Mucosa of stomach (tissue), 1 donor: ENCODE results near the gene TLR8.
A peak's percentile ranks its signal among the peaks of the same experiment; 100 is the strongest.
"Not testable (repeated sequence)": the region's sequence is repeated elsewhere in the genome, so short reads cannot be mapped to it uniquely, and the experiment has no call there.

Experiments used
- H3K27me3 ChIP-seq: one replicate; pipeline ENCODE4 v1.7.0; 2013; ENCODE audit warnings: mild to moderate bottlenecking, low read length; ENCODE audit not compliant: control insufficient read depth, insufficient read depth
- H3K36me3 ChIP-seq: one replicate; pipeline ENCODE4 v1.7.0; 2013; ENCODE audit warnings: low read length; ENCODE audit not compliant: control insufficient read depth, insufficient read depth
- H3K4me1 ChIP-seq: one replicate; pipeline ENCODE4 v1.7.0; 2013; ENCODE audit warnings: mild to moderate bottlenecking, low read length; ENCODE audit not compliant: control insufficient read depth, insufficient read depth
- H3K4me3 ChIP-seq: one replicate; pipeline ENCODE4 v1.7.0; 2013; ENCODE audit warnings: low read length
- H3K9ac ChIP-seq: one replicate; pipeline ENCODE4 v1.7.0; 2013; ENCODE audit warnings: mild to moderate bottlenecking, low read length, moderate library complexity
- H3K9me3 ChIP-seq: one replicate; pipeline ENCODE4 v1.7.0; 2013; ENCODE audit warnings: mild to moderate bottlenecking, low read length, moderate library complexity; ENCODE audit not compliant: control insufficient read depth
- donor health status: Pancreatic carcinoma.

Gene TLR8

GRCh38 chrX:12930150-12930549 is 23.7 kb downstream of the TLR8 start:
- H3K27me3 ChIP-seq, result no peaks in the 10 kb centered on the region
- H3K9ac ChIP-seq, result no peak overlapping the region
- peaks cover 2% of the 10 kb centered on the region for H3K4me1 ChIP-seq
- no peak overlapping the region for H3K4me3 ChIP-seq
- H3K9me3 ChIP-seq, result no peaks in the 10 kb centered on the region
- H3K36me3 ChIP-seq, result no peaks in the 10 kb centered on the region

DNA sequence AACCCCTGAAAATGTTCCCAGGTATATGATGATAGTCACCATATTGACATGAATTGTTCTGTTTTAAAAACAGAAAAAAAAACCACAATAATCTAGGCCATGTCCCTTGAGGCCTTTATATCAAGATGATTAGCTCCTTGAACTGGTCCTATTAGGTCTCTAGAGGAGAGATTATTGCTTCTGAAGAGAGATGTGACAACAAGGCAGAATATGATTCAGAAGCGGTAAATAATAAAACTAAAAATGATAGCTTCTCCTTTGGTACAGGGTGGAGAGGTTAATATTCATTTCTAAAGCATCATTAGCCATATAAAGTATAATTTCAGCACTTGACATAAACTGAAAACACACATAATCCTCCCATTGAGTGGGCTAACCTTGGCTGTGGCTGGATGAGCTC is 25.8 kb downstream of the TLR8 start:
- Histone ChIP-seq H3K27me3 (no peaks in the 10 kb centered on the region), H3K4me3 (no peak overlapping the region), H3K9ac (no peak overlapping the region), H3K36me3 (no peaks in the 10 kb centered on the region), H3K9me3 (no peaks in the 10 kb centered on the region), H3K4me1 (peaks cover 3% of the 10 kb centered on the region)

GRCh38 chrX:12934850-12935249 is 28.4 kb downstream of the TLR8 start:
- no peak overlapping the region for H3K4me3 ChIP-seq
- H3K9me3 ChIP-seq, result no peaks in the 10 kb centered on the region
- H3K4me1 ChIP-seq, result peaks cover 3% of the 10 kb centered on the region
- H3K36me3 ChIP-seq, result no peaks in the 10 kb centered on the region
- no peaks in the 10 kb centered on the region for H3K27me3 ChIP-seq
- no peak overlapping the region for H3K9ac ChIP-seq

GRCh38 chrX:12936947-12937346 is 30.5 kb downstream of the TLR8 start:
- Histone ChIP-seq H3K36me3 (no peaks in the 10 kb centered on the region), H3K9ac (no peak overlapping the region), H3K4me3 (no peak overlapping the region), H3K27me3 (no peaks in the 10 kb centered on the region), H3K4me1 (peaks cover 3% of the 10 kb centered on the region), H3K9me3 (no peaks in the 10 kb centered on the region)

GRCh38 chrX:12940471-12940870 is 34.1 kb downstream of the TLR8 start:
- not testable (repeated sequence) for H3K27me3 ChIP-seq, H3K9ac ChIP-seq, H3K4me3 ChIP-seq, H3K36me3 ChIP-seq, H3K4me1 ChIP-seq, H3K9me3 ChIP-seq

GRCh38 chrX:12943592-12943991 is 37.2 kb downstream of the TLR8 start:
- H3K4me3 ChIP-seq, H3K9me3 ChIP-seq, H3K36me3 ChIP-seq, H3K9ac ChIP-seq, H3K27me3 ChIP-seq: not testable (repeated sequence)
- H3K4me1 ChIP-seq, result peaks cover 19% of the 10 kb centered on the region

- not testable (repeated sequence) for H3K36me3 ChIP-seq, H3K9me3 ChIP-seq, H3K27me3 ChIP-seq
Measured at GRCh38 chrX:12944452-12944851, 38.0 kb downstream of the TLR8 start.

GRCh38 chrX:12945494-12945893 is 39.1 kb downstream of the TLR8 start:
- no peak overlapping the region for H3K4me3 ChIP-seq
- H3K36me3 ChIP-seq, result no peaks in the 10 kb centered on the region
- H3K9me3 ChIP-seq, result no peaks in the 10 kb centered on the region
- no peak overlapping the region for H3K9ac ChIP-seq
- peaks cover 30% of the 10 kb centered on the region for H3K4me1 ChIP-seq
- H3K27me3 ChIP-seq, result no peaks in the 10 kb centered on the region

More at GRCh38 chrX:12944452-12944851, 38.0 kb downstream of the TLR8 start:
- H3K4me3 ChIP-seq, H3K9ac ChIP-seq: not testable (repeated sequence)
- peaks cover 21% of the 10 kb centered on the region for H3K4me1 ChIP-seq

DNA sequence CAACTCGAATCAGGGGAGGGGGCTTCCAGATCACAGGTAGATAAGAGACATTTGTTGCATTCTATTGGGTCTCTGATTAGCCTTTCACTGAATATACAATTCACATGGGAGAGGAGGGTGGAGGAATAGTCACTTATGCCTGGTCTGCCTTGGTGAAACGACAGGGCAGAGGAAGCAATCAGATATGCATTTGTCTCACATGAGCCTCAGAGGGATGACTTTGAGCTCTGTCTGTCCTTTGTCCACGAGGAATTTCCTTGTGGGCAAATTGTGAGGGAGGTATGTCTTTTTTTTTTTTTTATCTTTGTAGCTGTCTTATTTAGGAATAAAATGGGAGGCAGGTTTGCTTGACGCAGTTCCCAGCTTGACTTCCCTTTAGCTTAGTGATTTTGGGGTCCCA is 40.0 kb downstream of the TLR8 start:
- no peak overlapping the region for H3K4me3 ChIP-seq
- no peaks in the 10 kb centered on the region for H3K27me3 ChIP-seq
- H3K36me3 ChIP-seq, result no peaks in the 10 kb centered on the region
- peaks cover 31% of the 10 kb centered on the region for H3K4me1 ChIP-seq
- H3K9me3 ChIP-seq, result no peaks in the 10 kb centered on the region
- H3K9ac ChIP-seq, result peak overlapping the region; percentile 62

DNA sequence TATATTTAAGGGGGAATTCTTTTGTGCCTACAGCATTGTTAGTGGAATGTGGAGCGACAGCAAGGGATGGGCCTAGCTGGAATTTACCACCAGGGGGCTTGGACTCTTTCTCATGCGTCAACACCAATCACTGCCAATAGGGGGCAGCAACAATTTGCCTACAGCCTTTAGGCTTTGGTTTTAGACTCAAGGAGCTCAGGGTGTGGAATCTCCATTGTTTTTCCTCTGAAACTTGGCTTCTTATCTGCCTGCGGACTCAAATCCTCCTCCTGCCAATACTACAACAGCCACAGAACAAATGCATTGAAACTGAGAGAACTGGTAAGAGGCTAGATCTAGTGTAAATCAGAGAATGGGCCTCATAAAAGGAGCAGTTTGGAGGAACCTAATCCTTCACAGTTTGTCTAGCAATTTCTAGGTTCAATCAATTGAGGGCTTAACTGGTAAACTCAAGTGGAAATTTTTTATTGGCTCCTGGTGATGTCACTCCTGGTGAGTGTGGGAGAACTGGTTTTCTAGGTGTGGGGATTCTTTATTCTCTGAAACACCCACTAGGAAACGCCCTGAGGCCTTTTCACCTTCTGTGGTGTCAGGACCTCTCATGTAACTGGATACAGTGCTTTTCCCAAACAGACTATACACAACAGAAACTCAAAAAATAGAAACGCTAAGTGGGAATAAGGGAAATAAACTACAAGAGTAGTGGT is 40.6 kb downstream of the TLR8 start:
- peak overlapping the region; percentile 62 for H3K9ac ChIP-seq
- no peak overlapping the region for H3K4me3 ChIP-seq
- peaks cover 31% of the 10 kb centered on the region for H3K4me1 ChIP-seq
- H3K27me3 ChIP-seq, result no peaks in the 10 kb centered on the region
- H3K36me3 ChIP-seq, result no peaks in the 10 kb centered on the region
- no peaks in the 10 kb centered on the region for H3K9me3 ChIP-seq

DNA sequence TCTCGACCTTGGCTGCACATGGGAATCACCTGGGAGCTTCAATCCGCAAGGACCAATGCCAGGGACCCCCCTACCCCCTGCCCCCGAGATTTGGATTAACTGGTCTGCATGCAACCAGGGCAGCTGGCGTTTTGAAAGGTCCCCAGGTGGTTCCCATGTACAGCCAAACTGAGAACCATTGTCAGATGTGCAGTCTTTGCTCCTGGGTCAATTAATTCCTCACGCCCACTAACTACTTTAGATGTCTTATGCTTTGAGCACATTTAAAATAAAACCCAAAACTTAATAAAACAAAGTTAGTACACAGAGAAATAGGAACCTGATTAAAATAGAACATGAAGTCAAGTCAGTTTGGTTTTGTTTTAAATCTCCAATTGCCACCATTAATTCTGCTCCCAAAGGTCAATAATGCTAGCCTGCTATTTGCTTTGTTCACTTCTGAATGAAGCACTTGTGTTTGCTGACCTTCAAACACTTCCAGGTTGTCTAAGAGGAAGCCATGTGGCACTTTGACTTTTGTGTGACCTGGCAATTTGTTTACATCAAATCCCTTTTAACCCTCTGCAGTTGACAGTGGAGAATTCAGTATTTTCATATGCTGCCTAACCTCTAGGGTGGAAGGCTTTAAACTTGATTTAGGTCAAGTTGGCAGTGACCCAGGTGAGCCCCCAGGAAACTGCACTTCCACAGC is 41.3 kb downstream of the TLR8 start:
- H3K9me3 ChIP-seq, result no peaks in the 10 kb centered on the region
- H3K4me3 ChIP-seq, result no peak overlapping the region
- peak overlapping the region; percentile 62 for H3K9ac ChIP-seq
- H3K4me1 ChIP-seq, result peaks cover 31% of the 10 kb centered on the region
- no peaks in the 10 kb centered on the region for H3K27me3 ChIP-seq
- H3K36me3 ChIP-seq, result no peaks in the 10 kb centered on the region

- peaks cover 31% of the 10 kb centered on the region for H3K4me1 ChIP-seq
- no peaks in the 10 kb centered on the region for H3K36me3 ChIP-seq
- H3K27me3 ChIP-seq, result no peaks in the 10 kb centered on the region
- H3K4me3 ChIP-seq, result no peak overlapping the region
- H3K9ac ChIP-seq, result no peak overlapping the region
- H3K9me3 ChIP-seq, result no peaks in the 10 kb centered on the region
Measured at GRCh38 chrX:12948495-12948894, 42.1 kb downstream of the TLR8 start.
